Activated CD4-positive, CD25-positive, alpha-beta regulatory T cell treated with anti-CD3 and anti-CD28 coated beads, Interleukin-2, amount 50 U/mL, for 72 hours (primary cell): ENCODE measurements around the gene WLS.

Experiments used
- DNase-seq: peaks from one replicate; pipeline ENCODE4 v3.0.0; 2021

Gene WLS

DNA sequence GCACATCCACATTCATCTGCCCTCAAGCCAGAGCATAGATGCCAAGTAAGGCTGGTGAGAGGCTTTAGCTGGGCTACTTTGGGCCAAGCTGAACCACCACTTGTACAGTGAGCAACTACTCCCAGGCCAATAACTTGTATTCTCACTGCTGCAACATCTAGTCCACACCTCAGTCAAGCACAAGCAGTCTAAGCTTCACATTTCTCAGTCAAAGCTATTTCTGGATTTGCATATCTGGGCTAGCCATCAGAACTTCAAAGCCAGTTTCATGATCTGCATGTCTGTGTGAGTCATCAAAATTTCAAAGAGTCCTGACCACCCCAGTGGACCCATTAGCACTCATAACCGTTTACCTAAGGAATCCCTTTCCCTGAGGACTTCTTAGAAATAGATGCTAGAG, 104.2 kb downstream of the WLS start:
- no peak for DNase-seq

DNA sequence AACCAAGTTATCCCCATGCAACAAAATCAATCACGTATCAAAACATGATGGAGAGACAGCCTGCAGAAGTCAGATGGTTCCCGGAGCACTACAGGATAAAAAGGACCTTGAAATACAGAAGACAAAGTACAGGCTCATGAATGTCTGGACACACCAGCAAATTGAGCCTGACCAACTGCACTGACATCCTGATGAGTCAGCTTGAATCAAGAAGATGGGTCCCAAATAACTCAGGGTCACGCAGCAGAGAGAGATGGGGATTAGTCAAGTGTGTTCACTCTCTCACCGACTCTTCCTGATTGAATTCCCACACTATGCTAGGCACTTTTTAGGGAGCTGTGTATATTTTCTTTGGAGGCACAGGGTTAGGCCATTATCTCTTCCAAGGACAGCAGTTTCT, 110.8 kb downstream of the WLS start:
- no peak for DNase-seq

GRCh38 chr1:68120136-68120791, 112.1 kb downstream of the WLS start:
- DNase-seq = no peak

DNA sequence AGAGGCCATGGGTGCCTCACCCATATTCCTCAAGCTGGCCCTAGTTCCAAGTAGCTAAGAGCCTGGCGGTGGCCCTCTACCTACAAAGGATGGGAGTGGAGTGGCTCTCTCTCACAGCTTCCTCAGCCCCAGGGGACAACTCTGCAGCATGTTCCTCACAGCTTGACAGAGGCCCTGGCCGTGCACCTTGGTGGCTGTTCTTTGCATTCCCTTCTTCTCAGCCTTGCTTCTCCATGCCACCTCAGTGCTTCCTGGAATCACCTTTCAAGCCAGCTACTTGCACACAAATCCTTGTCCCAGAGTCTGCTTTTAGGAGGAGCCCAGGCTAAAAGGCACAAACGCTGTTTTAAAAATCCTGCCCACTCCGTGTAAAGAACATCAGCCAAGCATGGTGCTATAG, 112.9 kb downstream of the WLS start:
- no peak for DNase-seq

DNA sequence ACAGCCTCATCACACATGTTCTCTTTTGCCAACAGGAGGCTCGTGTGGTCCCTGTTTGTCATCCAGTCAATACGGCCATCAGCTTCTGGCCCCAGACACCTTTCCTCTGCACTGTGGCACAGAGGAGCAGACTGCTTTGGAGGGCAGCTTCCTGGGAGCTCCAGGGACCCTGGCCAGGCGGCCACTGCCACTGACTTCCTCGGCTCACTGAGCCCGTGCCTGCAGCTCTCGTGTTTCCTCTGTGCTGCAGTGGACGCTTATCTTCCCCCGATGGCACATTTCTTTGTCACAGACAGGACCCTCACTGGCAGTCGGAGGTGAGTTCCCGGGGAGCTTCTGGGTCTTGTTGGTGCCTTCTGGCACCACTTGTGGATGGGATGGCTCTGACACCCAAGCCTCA, 114.9 kb downstream of the WLS start:
- no peak for DNase-seq

- no peak for DNase-seq
Measured at GRCh38 chr1:68116643-68117235, 115.6 kb downstream of the WLS start.

- no peak for DNase-seq
Measured at GRCh38 chr1:68115308-68115707, 117.0 kb downstream of the WLS start.

GRCh38 chr1:68113966-68114365, 118.4 kb downstream of the WLS start:
- no peak for DNase-seq

DNA sequence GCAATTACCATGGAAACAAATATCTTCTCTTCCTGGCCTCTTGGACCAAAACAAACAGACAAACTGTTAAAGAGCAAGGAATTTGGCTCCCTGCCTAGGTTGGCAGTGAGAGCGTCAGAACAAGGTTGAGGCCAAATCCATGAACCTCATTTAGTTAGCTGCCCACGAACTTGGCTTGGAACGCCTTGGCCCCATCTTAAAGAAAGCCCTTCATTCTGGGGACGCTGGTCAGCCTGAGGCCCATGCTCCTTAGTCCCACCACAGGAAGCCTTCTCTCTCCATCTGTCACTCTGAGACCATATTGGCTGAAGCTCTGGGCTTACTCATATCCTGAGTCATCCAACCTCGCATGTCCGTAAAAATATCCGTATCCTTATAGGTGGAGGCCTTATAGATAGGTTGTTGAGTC, 119.5 kb downstream of the WLS start:
- DNase-seq = no peak

GRCh38 chr1:68111519-68112436, 120.5 kb downstream of the WLS start:
- DNase-seq = no peak

DNA sequence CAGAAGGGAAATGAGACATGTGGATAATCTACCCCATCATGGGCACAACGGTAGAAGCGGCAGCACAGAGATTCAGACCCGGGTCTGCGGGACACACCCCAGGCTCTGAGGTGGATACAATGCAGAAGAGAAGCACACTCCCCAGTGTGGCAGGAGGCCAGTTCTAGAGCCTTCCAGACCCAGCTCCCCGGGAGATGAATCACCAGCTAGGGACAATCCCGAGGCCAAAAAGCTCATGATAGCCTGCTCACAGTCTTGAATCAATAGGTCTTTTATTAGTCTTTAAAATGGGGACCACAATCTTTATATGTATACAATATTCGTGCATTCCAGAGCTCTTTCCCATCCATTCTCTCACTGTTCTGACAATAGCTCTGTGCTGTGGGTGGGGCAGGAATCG, 124.6 kb downstream of the WLS start:
- DNase-seq = no peak

DNA sequence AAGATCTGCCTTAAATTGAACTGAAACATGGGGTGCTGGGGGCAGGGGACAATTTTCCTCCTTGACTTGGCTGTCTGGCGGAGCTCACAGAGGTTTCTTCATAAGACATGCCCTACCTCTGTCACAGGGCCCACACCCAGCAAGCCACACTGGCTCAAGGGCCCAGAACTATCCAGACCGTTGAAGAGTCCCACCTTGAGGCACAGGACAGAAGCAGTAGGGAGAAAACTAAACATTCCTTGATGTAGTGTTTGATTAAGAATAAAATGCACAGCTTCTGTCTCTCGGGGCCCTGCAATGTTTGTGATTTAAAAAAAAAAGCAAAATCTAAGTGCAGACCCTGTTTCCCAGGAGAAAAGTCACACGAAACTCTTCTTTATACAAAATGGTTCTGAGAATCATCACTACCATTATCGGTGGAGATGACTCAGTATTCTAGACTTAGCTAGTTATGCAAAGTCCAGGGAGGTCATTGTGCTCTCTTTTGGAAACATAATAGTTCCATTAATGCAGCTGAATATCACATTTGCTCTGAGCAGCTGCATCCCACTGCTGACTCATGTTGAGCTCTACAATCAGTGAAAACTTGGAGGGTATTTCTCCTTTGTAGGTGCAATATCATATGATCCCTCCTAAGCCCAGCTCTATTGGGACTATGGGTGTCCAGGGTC, 128.3 kb downstream of the WLS start:
- no peak for DNase-seq

DNA sequence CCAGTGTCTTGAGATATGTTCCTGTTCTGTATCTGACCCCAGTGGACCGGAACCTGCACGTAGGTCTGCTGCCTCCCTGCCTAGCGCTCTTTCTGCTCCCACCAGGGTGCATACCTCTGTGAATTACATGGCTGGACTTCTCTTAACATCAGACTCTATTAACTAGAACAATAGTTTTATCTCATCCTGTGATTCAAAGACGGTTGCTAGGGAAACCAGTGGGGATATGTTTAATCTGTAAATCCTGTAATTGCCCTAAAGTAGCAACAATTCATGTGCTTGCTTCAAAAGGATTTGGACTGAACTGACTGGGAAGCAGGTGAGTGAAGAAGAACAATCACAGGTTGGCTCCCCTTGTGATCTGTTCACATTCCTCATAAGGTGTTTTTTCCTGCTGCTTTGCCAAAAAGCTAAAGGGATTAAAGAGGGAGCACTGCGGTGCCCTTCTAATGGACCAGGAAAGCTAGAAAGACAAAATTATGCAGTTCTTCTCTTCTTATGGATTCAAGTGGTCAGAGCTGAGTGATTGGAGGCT, 129.2 kb downstream of the WLS start:
- DNase-seq = no peak

GRCh38 chr1:68101829-68102228, 130.5 kb downstream of the WLS start:
- DNase-seq = no peak

DNA sequence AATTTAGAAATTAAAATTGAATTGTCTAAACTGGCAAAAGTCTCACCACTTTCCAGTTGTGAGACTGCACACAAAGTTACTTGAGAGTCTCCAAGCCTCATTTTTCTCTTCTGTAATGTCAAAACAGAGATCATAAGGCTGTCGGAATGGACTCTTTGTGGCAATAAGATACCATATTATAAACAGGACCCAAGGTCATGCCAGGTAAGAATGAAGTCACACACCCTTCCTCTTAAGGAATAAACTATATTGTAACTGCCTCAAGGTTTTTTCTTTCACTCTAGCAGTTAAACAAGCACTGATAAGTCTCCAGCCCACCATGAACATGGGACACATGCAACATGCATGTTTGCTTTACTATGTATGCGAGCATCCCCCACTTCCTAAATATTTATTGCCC, 131.8 kb downstream of the WLS start:
- no peak for DNase-seq

DNA sequence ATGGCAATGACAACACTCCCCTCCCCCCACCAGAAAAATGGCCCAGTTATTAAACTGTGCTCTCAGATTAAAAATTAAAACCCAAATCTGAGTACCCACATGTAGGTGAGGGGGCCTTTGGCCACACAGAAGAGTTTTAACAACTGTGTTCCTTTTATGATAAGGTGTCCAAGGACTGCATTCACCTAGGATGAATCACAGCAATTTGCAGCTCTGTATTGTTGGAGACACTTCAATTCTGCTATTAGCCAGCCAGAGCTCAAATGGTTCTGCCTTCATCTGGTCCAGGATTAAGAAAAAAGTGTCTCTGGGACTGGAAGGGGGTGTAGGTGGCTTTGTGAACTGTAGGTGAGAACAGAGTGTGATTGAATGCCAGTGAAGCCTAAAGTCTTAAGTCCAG, 138.6 kb downstream of the WLS start:
- no peak for DNase-seq

DNA sequence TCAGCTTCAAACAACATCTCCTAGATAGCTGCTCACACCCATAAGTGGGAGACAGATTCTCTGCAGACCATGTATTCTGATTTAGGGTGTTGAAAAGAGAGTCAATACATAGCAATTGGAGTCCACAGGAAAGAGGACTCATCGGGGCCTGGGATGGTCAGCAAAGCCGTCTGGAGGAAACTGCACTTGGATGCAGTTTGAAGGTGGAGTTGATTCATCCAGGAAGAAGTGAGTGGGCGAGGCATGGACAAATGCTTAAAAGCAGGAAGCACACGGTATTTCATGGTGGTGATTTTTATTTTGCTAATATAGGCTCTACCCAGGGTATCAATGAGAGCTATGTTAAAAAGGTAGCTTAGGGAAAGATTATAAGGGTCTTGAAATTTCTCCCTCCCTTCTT, 145.1 kb downstream of the WLS start:
- DNase-seq = no peak

DNA sequence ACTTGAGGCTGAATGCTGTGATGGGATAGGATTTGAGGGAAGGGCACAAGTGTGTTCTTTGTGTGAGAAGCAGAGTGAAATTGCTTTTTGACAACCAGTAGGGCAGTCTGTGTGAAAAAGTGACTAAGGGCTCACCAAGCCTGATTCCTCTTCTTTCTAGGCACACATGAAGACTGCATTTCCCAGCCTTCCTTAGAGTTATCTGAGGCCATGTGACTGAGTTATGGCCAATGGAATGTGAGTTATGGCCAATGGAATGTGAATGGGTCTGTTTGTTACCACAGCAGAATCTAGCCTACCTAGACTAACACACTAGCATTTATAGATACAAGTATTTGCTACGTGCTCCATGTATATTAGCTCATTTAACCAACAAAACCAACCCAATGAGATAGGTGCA, 146.6 kb downstream of the WLS start:
- no peak for DNase-seq

- DNase-seq = no peak
Measured at GRCh38 chr1:68083686-68084085, 148.6 kb downstream of the WLS start.

GRCh38 chr1:68081775-68082283, 150.5 kb downstream of the WLS start:
- no peak for DNase-seq

- no peak for DNase-seq
Measured at GRCh38 chr1:68078647-68079046, 153.7 kb downstream of the WLS start.
